Mesendoderm (in vitro differentiated cells): ENCODE results near the gene SPINT2.
A peak's percentile ranks its signal among the peaks of the same experiment; 100 is the strongest.
"Not testable (repeated sequence)": the region's sequence is repeated elsewhere in the genome, so short reads cannot be mapped to it uniquely, and the experiment has no call there.

ENCODE experiments used
- DNase-seq: peaks from one replicate; pipeline ENCODE4 v3.0.0; 2013
- H2AK5ac ChIP-seq: 2 replicates; pipeline ENCODE4 v1.6.1; 2013; ENCODE audit warnings: low read length, inconsistent platforms
- H2BK120ac ChIP-seq: 2 replicates; pipeline ENCODE4 v1.6.1; 2013; ENCODE audit warnings: low read depth, mild to moderate bottlenecking, low read length, moderate library complexity, mixed read lengths
- H2BK15ac ChIP-seq: replicated peaks from 2 replicates; pipeline ENCODE4 v1.6.1; 2013; ENCODE audit warnings: low read depth, mild to moderate bottlenecking, moderate library complexity
- H2BK5ac ChIP-seq: 2 replicates; pipeline ENCODE4 v1.6.1; 2013; ENCODE audit warnings: low read length, inconsistent platforms
- H3K18ac ChIP-seq: 2 replicates; pipeline ENCODE4 v1.6.1; 2013; ENCODE audit warnings: mild to moderate bottlenecking, low read length, mixed read lengths
- H3K23ac ChIP-seq: one replicate; pipeline ENCODE4 v1.6.1; 2013; ENCODE audit warnings: low read length
- H3K27ac ChIP-seq: 2 replicates; pipeline ENCODE4 v1.5.1; 2013; ENCODE audit warnings: low read depth, mild to moderate bottlenecking, inconsistent platforms, low read length, moderate library complexity
- H3K27me3 ChIP-seq: 2 replicates; pipeline ENCODE4 v1.6.1; 2013; ENCODE audit warnings: low read length, control low read depth, mild to moderate bottlenecking, inconsistent platforms; ENCODE audit not compliant: insufficient read depth, poor library complexity
- H3K36me3 ChIP-seq: 2 replicates; pipeline ENCODE4 v1.6.1; 2013; ENCODE audit warnings: low read length, inconsistent platforms; ENCODE audit not compliant: control insufficient read depth, insufficient read depth
- H3K4ac ChIP-seq: one replicate; pipeline ENCODE4 v1.6.1; 2013; ENCODE audit warnings: low read depth, mild to moderate bottlenecking, low read length, moderate library complexity
- H3K4me1 ChIP-seq: 2 replicates; pipeline ENCODE4 v1.6.1; 2013; ENCODE audit warnings: low read depth, low read length, inconsistent platforms; ENCODE audit not compliant: control insufficient read depth
- H3K4me2 ChIP-seq: 2 replicates; pipeline ENCODE4 v1.6.1; 2013; ENCODE audit warnings: low read length
- H3K4me3 ChIP-seq: 2 replicates; pipeline ENCODE4 v1.5.1; 2013; ENCODE audit warnings: mild to moderate bottlenecking, low read length
- H3K56ac ChIP-seq: one replicate; pipeline ENCODE4 v1.6.1; 2013; ENCODE audit warnings: low read length
- H3K79me1 ChIP-seq: 2 replicates; pipeline ENCODE4 v1.6.1; 2013; ENCODE audit warnings: low read length, inconsistent platforms
- H3K79me2 ChIP-seq: 2 replicates; pipeline ENCODE4 v1.6.1; 2013; ENCODE audit warnings: mild to moderate bottlenecking, low read length; ENCODE audit not compliant: control insufficient read depth, insufficient read depth
- H3K9ac ChIP-seq: 2 replicates; pipeline ENCODE4 v1.6.1; 2013; ENCODE audit warnings: low read length, inconsistent platforms
- H4K5ac ChIP-seq: one replicate; pipeline ENCODE4 v1.6.1; 2013; ENCODE audit warnings: low read length
- H4K8ac ChIP-seq: one replicate; pipeline ENCODE4 v1.6.1; 2013; ENCODE audit warnings: low read depth, mild to moderate bottlenecking, control low read depth, low read length, moderate library complexity
- WGBS: extraction: QIAGEN DNeasy Blood & Tissue Kit; methylation state at CpG from one replicate; pipeline ENCODE4 v1.1.7; 2013; ENCODE audit warnings: low lambda C conversion rate, missing lambda C conversion rate; ENCODE audit not compliant: insufficient coverage; ENCODE audit errors: extremely low coverage; 5-methylcytosine and 5-hydroxymethylcytosine counted together

SPINT2 gene

GRCh38 chr19:38335949-38336637, 71.7 kb downstream of the SPINT2 start:
- Histone ChIP-seq H3K56ac (peak overlapping the region; percentile 80), H3K27ac (peak overlapping the region; percentile 14), H3K36me3 (no peaks in the 10 kb centered on the region), H3K18ac (no peak overlapping the region), H4K5ac (no peak overlapping the region), H4K8ac (no peak overlapping the region), H3K9ac (peak overlapping the region; percentile 60), H3K4me2 (peak overlapping the region; percentile 97), H3K27me3 (no peaks in the 10 kb centered on the region), H3K4me3 (peak overlapping the region; percentile 76), H3K79me1 (no peaks in the 10 kb centered on the region), H2BK5ac (no peak overlapping the region), H2BK15ac (no peak overlapping the region), H3K23ac (no peak overlapping the region), H3K4ac (no peak overlapping the region), H2BK120ac (no peak overlapping the region), H3K79me2 (no peaks in the 10 kb centered on the region), H3K4me1 (no peaks in the 10 kb centered on the region), H2AK5ac (no peak overlapping the region)
- peak; percentile 97 for DNase-seq
- no CpG with 5 or more reads among the region's 52 CpGs for WGBS

GRCh38 chr19:38336638-38337359, 72.4 kb downstream of the SPINT2 start:
- Histone ChIP-seq H3K36me3 (no peaks in the 10 kb centered on the region), H3K56ac (peak overlapping the region; percentile 80), H2BK120ac (no peak overlapping the region), H2AK5ac (no peak overlapping the region), H4K8ac (no peak overlapping the region), H3K79me1 (no peaks in the 10 kb centered on the region), H3K4me2 (peak overlapping the region; percentile 90), H3K9ac (peak overlapping the region; percentile 60), H2BK15ac (no peak overlapping the region), H3K18ac (no peak overlapping the region), H3K23ac (no peak overlapping the region), H3K4ac (no peak overlapping the region), H4K5ac (no peak overlapping the region), H3K27me3 (no peaks in the 10 kb centered on the region), H3K4me3 (peak overlapping the region; percentile 76), H3K79me2 (no peaks in the 10 kb centered on the region), H3K27ac (peak overlapping the region; percentile 14), H2BK5ac (no peak overlapping the region), H3K4me1 (no peaks in the 10 kb centered on the region)
- peak; percentile 97 for DNase-seq
- WGBS = no CpG with 5 or more reads among the region's 41 CpGs

GRCh38 chr19:38337360-38337653, 72.9 kb downstream of the SPINT2 start:
- no peaks in the 10 kb centered on the region for H3K79me2 ChIP-seq
- no CpG with 5 or more reads among the region's 10 CpGs for WGBS
- H3K27ac ChIP-seq = no peak overlapping the region
- H4K8ac ChIP-seq = no peak overlapping the region
- peak; percentile 16 for DNase-seq
- H2BK5ac ChIP-seq = no peak overlapping the region
- no peak overlapping the region for H2BK15ac ChIP-seq
- H2BK120ac ChIP-seq = no peak overlapping the region
- H3K79me1 ChIP-seq = no peaks in the 10 kb centered on the region
- H4K5ac ChIP-seq = no peak overlapping the region
- no peak overlapping the region for H3K4me2 ChIP-seq
- no peak overlapping the region for H3K4me3 ChIP-seq
- H3K27me3 ChIP-seq = no peaks in the 10 kb centered on the region
- H3K4ac ChIP-seq = no peak overlapping the region
- no peak overlapping the region for H2AK5ac ChIP-seq
- no peaks in the 10 kb centered on the region for H3K4me1 ChIP-seq
- no peak overlapping the region for H3K18ac ChIP-seq
- H3K23ac ChIP-seq = no peak overlapping the region
- no peaks in the 10 kb centered on the region for H3K36me3 ChIP-seq
- H3K56ac ChIP-seq = no peak overlapping the region
- H3K9ac ChIP-seq = no peak overlapping the region

- not testable (repeated sequence) for H3K4me3 ChIP-seq, H3K27ac ChIP-seq, H3K36me3 ChIP-seq, H2AK5ac ChIP-seq, H4K5ac ChIP-seq, H2BK15ac ChIP-seq, H3K9ac ChIP-seq, H3K4me2 ChIP-seq, H3K79me1 ChIP-seq, H3K27me3 ChIP-seq, H4K8ac ChIP-seq, H3K23ac ChIP-seq, H3K79me2 ChIP-seq, H2BK120ac ChIP-seq, H3K4ac ChIP-seq, H3K56ac ChIP-seq, H2BK5ac ChIP-seq, H3K18ac ChIP-seq, H3K4me1 ChIP-seq
- no CpG with 5 or more reads among the region's 4 CpGs for WGBS
- DNase-seq = peak; percentile 64
Measured at GRCh38 chr19:38339011-38339410, 74.6 kb downstream of the SPINT2 start.

GRCh38 chr19:38340927-38341326, 76.6 kb downstream of the SPINT2 start:
- Histone ChIP-seq H2BK5ac (no peak overlapping the region), H3K79me2 (no peaks in the 10 kb centered on the region)

More at GRCh38 chr19:38340927-38341326, 76.6 kb downstream of the SPINT2 start:
- H3K4ac ChIP-seq = no peak overlapping the region
- no peak overlapping the region for H3K4me3 ChIP-seq
- no peak overlapping the region for H2BK120ac ChIP-seq
- no peaks in the 10 kb centered on the region for H3K4me1 ChIP-seq
- no peak overlapping the region for H2BK15ac ChIP-seq
- H3K36me3 ChIP-seq = no peaks in the 10 kb centered on the region
- no peak overlapping the region for H3K23ac ChIP-seq
- H4K8ac ChIP-seq = no peak overlapping the region
- H3K27me3 ChIP-seq = no peaks in the 10 kb centered on the region
- DNase-seq = no peak
- no peak overlapping the region for H4K5ac ChIP-seq
- H3K27ac ChIP-seq = no peak overlapping the region
- no peaks in the 10 kb centered on the region for H3K79me1 ChIP-seq
- no peak overlapping the region for H2AK5ac ChIP-seq
- H3K18ac ChIP-seq = no peak overlapping the region
- no peak overlapping the region for H3K56ac ChIP-seq
- H3K4me2 ChIP-seq = no peak overlapping the region
- no peak overlapping the region for H3K9ac ChIP-seq
- WGBS = no CpG with 5 or more reads among the region's 2 CpGs
